PC-9 (cell line): ENCODE results near the gene TNFRSF8.

ENCODE experiments used
- CTCF ChIP-seq: fragments of 200-600 bp; sonication (generic); conservative IDR thresholded peaks from 2 replicates; pipeline ENCODE4 v1.6.1; 2017; ENCODE audit warnings: mixed run types, antibody characterized with exemption, mild to moderate bottlenecking, moderate library complexity
- EZH2 ChIP-seq: fragments of 200-600 bp; sonication (generic); IDR thresholded peaks from 2 replicates; pipeline ENCODE4 v1.8.0; 2017; ENCODE audit warnings: antibody characterized with exemption, low read depth

- TF ChIP-seq CTCF (no peak), EZH2 (no peak)
Observed at GRCh38 chr1:12155328-12155727, 92.2 kb downstream of the TNFRSF8 start.
